ENCODE results near the gene DEXI. TPM values are rescaled to one million over a fixed set of nuclear protein-coding genes. Genes with fewer than 3 reads are reported as not detected.
A peak's percentile ranks its signal among the peaks of the same experiment; 100 is the strongest.

DEXI gene
- total and polyA plus RNA-seq, 2 of the 13 experiments (the other 11 are each of a cell fraction or from before 2014, with no cell fraction given) = 51.5 to 70.4 TPM

- no peak for TF ChIP-seq DMTF1 (CRISPR knock-in tag; IDR thresholded peaks at IDR 0.05)
- TF ChIP-seq ARNT2 (CRISPR knock-in tag; IDR thresholded peaks at IDR 0.05; ENCODE audit: low read depth) = no peak
- TF ChIP-seq AGO1 (IDR thresholded peaks at IDR 0.05; ENCODE audit: low read depth, low read length, poor library complexity, severe bottlenecking) = no peak
- no peak for TF ChIP-seq ZBTB2 (CRISPR knock-in tag; IDR thresholded peaks at IDR 0.05; ENCODE audit: low read depth)
- no peak for TF ChIP-seq NBN (conservative IDR thresholded peaks at IDR 0.05)
- TF ChIP-seq MTERF4 (CRISPR knock-in tag; IDR thresholded peaks at IDR 0.05) = no peak
- no peak for TF ChIP-seq ZNF446 (CRISPR knock-in tag; IDR thresholded peaks at IDR 0.05)
- TF ChIP-seq MTF1 (CRISPR knock-in tag; IDR thresholded peaks at IDR 0.05) = no peak
- TF ChIP-seq HMGXB4 (CRISPR knock-in tag; IDR thresholded peaks at IDR 0.05; ENCODE audit: borderline replicate concordance in 1 of 2, low read depth in 1 of 2) = peak; percentile 70 to 92
- no peak for TF ChIP-seq KLF9 (CRISPR knock-in tag; IDR thresholded peaks at IDR 0.05; ENCODE audit: low read depth)
- TF ChIP-seq KLF15 (CRISPR knock-in tag; IDR thresholded peaks at IDR 0.05; ENCODE audit: borderline replicate concordance) = no peak
- no peak for TF ChIP-seq FOXK2 (IDR thresholded peaks at IDR 0.05)
- no peak for TF ChIP-seq JUNB (CRISPR knock-in tag; IDR thresholded peaks at IDR 0.05; ENCODE audit: borderline replicate concordance)
- peak; percentile 94 for TF ChIP-seq ZMYM3 (CRISPR knock-in tag; IDR thresholded peaks at IDR 0.05)
- no peak for TF ChIP-seq HOXA9 (CRISPR knock-in tag; IDR thresholded peaks at IDR 0.05; ENCODE audit: borderline replicate concordance)
- no peak for TF ChIP-seq ZNF878 (CRISPR knock-in tag; IDR thresholded peaks at IDR 0.05)
- no peak for TF ChIP-seq ZNF737 (CRISPR knock-in tag; IDR thresholded peaks at IDR 0.05; ENCODE audit: borderline replicate concordance)
- TF ChIP-seq SMAD1 (CRISPR knock-in tag; IDR thresholded peaks at IDR 0.05; ENCODE audit: borderline replicate concordance, low read depth) = no peak
- TF ChIP-seq ZNF432 (CRISPR knock-in tag; IDR thresholded peaks at IDR 0.05; ENCODE audit: borderline replicate concordance) = no peak
- peak; percentile 90 for TF ChIP-seq KDM2A (CRISPR knock-in tag; IDR thresholded peaks at IDR 0.05; ENCODE audit: borderline replicate concordance, low read depth)
- TF ChIP-seq ZFP90 (CRISPR knock-in tag; IDR thresholded peaks at IDR 0.05; ENCODE audit: borderline replicate concordance) = 0 out of 2 replicates have a peak, but pooled peaks have one; percentile 38
- no peak for TF ChIP-seq EZH2 (conservative IDR thresholded peaks at IDR 0.05; ENCODE audit: low read depth, low read length)
- TF ChIP-seq NR0B2 (CRISPR knock-in tag; IDR thresholded peaks at IDR 0.05) = 0 out of 2 replicates have a peak, but pooled peaks have one; percentile 55
Measured at GRCh38 chr16:10918294-10919002, 23.8 kb downstream of the DEXI start (continued).
